ENCODE measurements around the gene ARAP1.

The ARAP1 gene

GRCh38 chr11:72646472-72646871 lies 105.7 kb downstream of the ARAP1 start:
- no peaks in the 10 kb centered on the region for H3K9me2 ChIP-seq (replicated peaks; ENCODE audit: insufficient read depth, low read length)
- no peaks in the 10 kb centered on the region for H3K79me2 ChIP-seq (ENCODE audit: low read length)
- H2AFZ ChIP-seq (ENCODE audit: low read length): no peak overlapping the region
- no peak overlapping the region for H3K4me3 ChIP-seq (ENCODE audit: low read length)
- no peak overlapping the region for H3K4me2 ChIP-seq (ENCODE audit: low read depth, low read length)
- no peak for DNase-seq
- no peaks in the 10 kb centered on the region for H3K4me1 ChIP-seq (ENCODE audit: low read length)
- peaks cover 7% of the 10 kb centered on the region for H3K27me3 ChIP-seq (replicated peaks; ENCODE audit: insufficient read depth, low read length)
- H3K36me3 ChIP-seq (replicated peaks; ENCODE audit: insufficient read depth, low read length): no peaks in the 10 kb centered on the region
- H3K9ac ChIP-seq (ENCODE audit: low read length): no peak overlapping the region
- H3K27ac ChIP-seq (ENCODE audit: low read length): no peak overlapping the region
- H3F3A ChIP-seq (ENCODE audit: insufficient read depth, low read length): no peaks in the 10 kb centered on the region
- no peaks in the 10 kb centered on the region for H4K20me1 ChIP-seq (ENCODE audit: insufficient read depth, low read length)
- TF ChIP-seq EZH2phosphoT487 (IDR thresholded peaks at IDR 0.05; ENCODE audit: low read length): no peak
- no peak for TF ChIP-seq CTCF (IDR thresholded peaks at IDR 0.05; ENCODE audit: low read length)
- no peaks in the 10 kb centered on the region for H3K9me3 ChIP-seq (replicated peaks; ENCODE audit: insufficient read depth, low read length)

GRCh38 chr11:72646024-72646423 lies 106.2 kb downstream of the ARAP1 start:
- no peaks in the 10 kb centered on the region for H3K36me3 ChIP-seq (replicated peaks; ENCODE audit: insufficient read depth, low read length)
- H3K27ac ChIP-seq (ENCODE audit: low read length): no peak overlapping the region
- no peak for TF ChIP-seq CTCF (IDR thresholded peaks at IDR 0.05; ENCODE audit: low read length)
- DNase-seq: no peak
- H3K9me3 ChIP-seq (replicated peaks; ENCODE audit: insufficient read depth, low read length): no peaks in the 10 kb centered on the region
- H3K4me3 ChIP-seq (ENCODE audit: low read length): no peak overlapping the region
- H3K9ac ChIP-seq (ENCODE audit: low read length): no peak overlapping the region
- H3F3A ChIP-seq (ENCODE audit: insufficient read depth, low read length): no peaks in the 10 kb centered on the region
- H3K4me2 ChIP-seq (ENCODE audit: low read depth, low read length): no peak overlapping the region
- peaks cover 11% of the 10 kb centered on the region for H3K27me3 ChIP-seq (replicated peaks; ENCODE audit: insufficient read depth, low read length)
- H3K4me1 ChIP-seq (ENCODE audit: low read length): no peaks in the 10 kb centered on the region
- no peaks in the 10 kb centered on the region for H3K79me2 ChIP-seq (ENCODE audit: low read length)
- no peak overlapping the region for H2AFZ ChIP-seq (ENCODE audit: low read length)
- no peaks in the 10 kb centered on the region for H4K20me1 ChIP-seq (ENCODE audit: insufficient read depth, low read length)
- H3K9me2 ChIP-seq (replicated peaks; ENCODE audit: insufficient read depth, low read length): no peaks in the 10 kb centered on the region

GRCh38 chr11:72643547-72643946 lies 108.7 kb downstream of the ARAP1 start:
- DNase-seq: no peak
- no peak overlapping the region for H3K9ac ChIP-seq (ENCODE audit: low read length)
- no peaks in the 10 kb centered on the region for H3K9me3 ChIP-seq (replicated peaks; ENCODE audit: insufficient read depth, low read length)
- TF ChIP-seq EZH2phosphoT487 (IDR thresholded peaks at IDR 0.05; ENCODE audit: low read length) (no peak), EZH2 (optimal IDR thresholded peaks at IDR 0.05; ENCODE audit: low read depth, low read length) (no peak), CTCF (IDR thresholded peaks at IDR 0.05; ENCODE audit: low read length) (no peak)
- no peaks in the 10 kb centered on the region for H3K36me3 ChIP-seq (replicated peaks; ENCODE audit: insufficient read depth, low read length)
- no peaks in the 10 kb centered on the region for H3K4me1 ChIP-seq (ENCODE audit: low read length)
- H3K27me3 ChIP-seq (replicated peaks; ENCODE audit: insufficient read depth, low read length): peaks cover 32% of the 10 kb centered on the region
- no peaks in the 10 kb centered on the region for H3F3A ChIP-seq (ENCODE audit: insufficient read depth, low read length)
- no peaks in the 10 kb centered on the region for H3K9me2 ChIP-seq (replicated peaks; ENCODE audit: insufficient read depth, low read length)
- no peak overlapping the region; the same call in 1 of the 2 replicates for H3K4me3 ChIP-seq (ENCODE audit: low read length)
- no peaks in the 10 kb centered on the region for H3K79me2 ChIP-seq (ENCODE audit: low read length)
- H3K4me2 ChIP-seq (ENCODE audit: low read depth, low read length): peak overlapping the region; percentile 97; the same call in 1 of the 2 replicates
- peak overlapping the region; percentile 17; the same call in 1 of the 2 replicates for H2AFZ ChIP-seq (ENCODE audit: low read length)
- H4K20me1 ChIP-seq (ENCODE audit: insufficient read depth, low read length): no peaks in the 10 kb centered on the region
- H3K27ac ChIP-seq (ENCODE audit: low read length): no peak overlapping the region
